Stomach (tissue), 9 donors: Measurements from ENCODE around the gene HSD17B7. TPM values are rescaled to one million over a fixed set of nuclear protein-coding genes. Genes with fewer than 3 reads are reported as not detected.

Experiments
- DNase-seq, 2 donors: peaks; one replicate each; pipeline versions ENCODE4 v3.0.0 to v3.0.0-alpha.2; 2013 to 2019
- H3K27ac ChIP-seq, 5 donors: fragments of 200-600 bp in 4 of 5; sonication (generic) in 4 of 5; one replicate each; pipeline ENCODE4 v1.5.1; 2013 to 2019; ENCODE audit warnings: mild to moderate bottlenecking in 1 of 5, moderate library complexity in 1 of 5
- H3K27me3 ChIP-seq, 3 donors: fragments of 200-600 bp; sonication (generic); one replicate each; pipeline ENCODE4 v1.5.1; 2017 to 2019; ENCODE audit warnings: mixed run types in 1 of 3
- H3K36me3 ChIP-seq, 4 donors: fragments of 200-600 bp; sonication (generic); 1 replicate in 3 of 4; 2 replicates in 1 of 4; pipeline ENCODE4 v1.5.1; 2016 to 2019
- H3K4me1 ChIP-seq, 4 donors: fragments of 200-600 bp; sonication (generic); one replicate each; pipeline ENCODE4 v1.5.1; 2016 to 2019
- H3K4me3 ChIP-seq, 4 donors: fragments of 200-600 bp; sonication (generic) in 3 of 4; one replicate each; pipeline ENCODE4 v1.5.1; 2016 to 2019; ENCODE audit warnings: mild to moderate bottlenecking in 1 of 4
- H3K9me3 ChIP-seq, 4 donors: fragments of 200-600 bp; sonication (generic); one replicate each; pipeline ENCODE4 v1.5.1; 2016 to 2019
- EP300 ChIP-seq: sonication (generic); formaldehyde crosslinking; IDR thresholded peaks from one replicate; pipeline ENCODE4 v1.6.1; 2017; ENCODE audit warnings: antibody characterized with exemption
- POLR2A ChIP-seq, 4 donors: fragments of 450-650 bp; IDR thresholded peaks; one replicate each; pipeline ENCODE4 v1.6.1; 2016; ENCODE audit warnings: antibody characterized with exemption in 4 of 4, control low read depth in 2 of 4, mild to moderate bottlenecking in 1 of 4, moderate library complexity in 1 of 4
- POLR2AphosphoS5 ChIP-seq, 3 donors: sonication (generic); formaldehyde crosslinking; IDR thresholded peaks; one replicate each; pipeline ENCODE4 v1.6.1; 2016; ENCODE audit warnings: antibody characterized with exemption in 3 of 3
- WGBS, 5 donors: extraction: QIAGEN DNeasy Blood & Tissue Kit in 3 of 5; methylation state at CpG; one replicate each; pipeline versions ENCODE4 v1.1.5 to v1.1.7; 2013 to 2018; 5-methylcytosine and 5-hydroxymethylcytosine counted together
- intact Hi-C: fragments of 100-400 bp; cut with DNase I; formaldehyde crosslinking; loops from one replicate; pipeline ENCODE4 v1.15.1; 2023; ENCODE audit warnings: low total_unique reads
- polyA plus RNA-seq, 3 donors: library from polyadenylated mRNA; stranded (reverse); fragments of 200-250 nt; gene quantifications; one replicate each; pipeline ENCODE4 v1.2.3, GENCODE V29; 2013
- small RNA-seq, 4 donors: library from RNA; depleted of rRNA; stranded (forward); fragments of <200 nt; gene quantifications; one replicate each; pipeline ENCODE3, GENCODE V24; 2016
- total RNA-seq, 5 donors: library from RNA; depleted of rRNA; stranded (reverse); fragments of >200 nt; gene quantifications; one replicate each; pipeline versions ENCODE4 v1.1.0 to v1.2.3, GENCODE V29; 2014 to 2016
- TF ChIP-seq, protein P1 (sequence below), 7 experiments: fragments of 450-650 bp in 4 of 7; fragments of 200-600 bp in 3 of 7; sonication (generic) in 3 of 7; IDR thresholded peaks; one replicate each; pipeline ENCODE4 v1.5.1; 2016 to 2019; ENCODE audit warnings: antibody characterized with exemption in 7 of 7, control low read depth in 2 of 7, mild to moderate bottlenecking in 1 of 7
- donor health status: healthy with polysubstance abuse.
- donor health status: Bipolar disorder and iron deficiency.
- donor health status: healthy.

Gene HSD17B7
- total and polyA plus RNA-seq, 8 donors: 2.3 to 75.9 (median 11.9) TPM

GRCh38 chr1:162859191-162859590, 68.7 kb downstream of the HSD17B7 start:
- no peak overlapping the region for H3K4me3 ChIP-seq
- intact Hi-C loops: loop anchor here (10.0 kb wide), 1 partner anchor 316 kb away; no protein-coding TSS in a partner anchor
- H3K9me3 ChIP-seq: no peaks in the 10 kb centered on the region
- no peak overlapping the region for H3K27ac ChIP-seq
- TF ChIP-seq POLR2A (IDR thresholded peaks at IDR 0.05) (no peak), EP300 (no peak), POLR2AphosphoS5 (IDR thresholded peaks at IDR 0.05) (no peak)
- TF ChIP-seq, protein P1, sequence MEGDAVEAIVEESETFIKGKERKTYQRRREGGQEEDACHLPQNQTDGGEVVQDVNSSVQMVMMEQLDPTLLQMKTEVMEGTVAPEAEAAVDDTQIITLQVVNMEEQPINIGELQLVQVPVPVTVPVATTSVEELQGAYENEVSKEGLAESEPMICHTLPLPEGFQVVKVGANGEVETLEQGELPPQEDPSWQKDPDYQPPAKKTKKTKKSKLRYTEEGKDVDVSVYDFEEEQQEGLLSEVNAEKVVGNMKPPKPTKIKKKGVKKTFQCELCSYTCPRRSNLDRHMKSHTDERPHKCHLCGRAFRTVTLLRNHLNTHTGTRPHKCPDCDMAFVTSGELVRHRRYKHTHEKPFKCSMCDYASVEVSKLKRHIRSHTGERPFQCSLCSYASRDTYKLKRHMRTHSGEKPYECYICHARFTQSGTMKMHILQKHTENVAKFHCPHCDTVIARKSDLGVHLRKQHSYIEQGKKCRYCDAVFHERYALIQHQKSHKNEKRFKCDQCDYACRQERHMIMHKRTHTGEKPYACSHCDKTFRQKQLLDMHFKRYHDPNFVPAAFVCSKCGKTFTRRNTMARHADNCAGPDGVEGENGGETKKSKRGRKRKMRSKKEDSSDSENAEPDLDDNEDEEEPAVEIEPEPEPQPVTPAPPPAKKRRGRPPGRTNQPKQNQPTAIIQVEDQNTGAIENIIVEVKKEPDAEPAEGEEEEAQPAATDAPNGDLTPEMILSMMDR (IDR thresholded peaks at IDR 0.05): no peak
- no peaks in the 10 kb centered on the region for H3K36me3 ChIP-seq
- no peaks in the 10 kb centered on the region for H3K27me3 ChIP-seq
- H3K4me1 ChIP-seq: peaks cover 0 to 15% (median 5%) of the 10 kb centered on the region in 4 donors
- WGBS, 5 donors: 75 to 100% (median 92%) methylated on average over 1 of the region's 1 CpG
- DNase-seq: no peak

- H3K36me3 ChIP-seq: no peaks in the 10 kb centered on the region
- no peak within 1 kb of the TSS for H3K4me3 ChIP-seq
- H3K4me1 ChIP-seq: peaks cover 0 to 15% (median 5%) of the 10 kb centered on the region in 4 donors
- peak in 1 of 2 donors; percentile 47 for DNase-seq
- H3K27me3 ChIP-seq: no peaks in the 10 kb centered on the region
- WGBS, 5 donors: 30 to 53% (median 49%) methylated on average over 4 of the region's 4 CpGs
- H3K27ac ChIP-seq: peak within 1 kb of the TSS in 3 of 5 donors; percentile 1 to 43 (median 14)
- TF ChIP-seq, protein P1 (IDR thresholded peaks at IDR 0.05): no peak
- TF ChIP-seq POLR2A (IDR thresholded peaks at IDR 0.05): no peak
- TF ChIP-seq EP300: no peak
- no peak for TF ChIP-seq POLR2AphosphoS5 (IDR thresholded peaks at IDR 0.05)
- intact Hi-C loops: no loop called here
- no peaks in the 10 kb centered on the region for H3K9me3 ChIP-seq
These were observed 70.6 kb downstream of the HSD17B7 start, which contains the start of gene CCDC190 for GRCh38 chr1:162861101-162861500. CCDC190 (minus strand) TSS chr1:162861175; CDS start chr1:162859646, 1,529 bp downstream.

GRCh38 chr1:162861625-162862024, 71.1 kb downstream of the HSD17B7 start:
- Histone ChIP-seq H3K9me3 (no peaks in the 10 kb centered on the region), H3K27ac (peak overlapping the region in 3 of 5 donors; percentile 1 to 43 (median 14)), H3K36me3 (no peaks in the 10 kb centered on the region), H3K4me3 (no peak overlapping the region), H3K27me3 (no peaks in the 10 kb centered on the region), H3K4me1 (peaks cover 0 to 15% (median 3%) of the 10 kb centered on the region in 4 donors)
- DNase-seq: peak in 1 of 2 donors; percentile 23
- 23 to 46% (median 32%) methylated on average over 5 of the region's 5 CpGs for WGBS, 5 donors
- TF ChIP-seq EP300 (no peak), POLR2A (IDR thresholded peaks at IDR 0.05) (no peak), POLR2AphosphoS5 (IDR thresholded peaks at IDR 0.05) (no peak)
- TF ChIP-seq, protein P1 (IDR thresholded peaks at IDR 0.05): no peak
- intact Hi-C loops: no loop called here

Small RNA genes within 50 kb of the gene (small RNA-seq; reads per million reads assigned to genes)
- 0 reads per million in 4 donors for gene RN7SL861P

Other genes with a start within 250 kb of the HSD17B7 start
- gene UAP1, start 229.0 kb upstream of the HSD17B7 start, total RNA-seq: 100 to 1,000 TPM in 2 of 5 donors, 10 to 100 TPM in 3; 16.5 to 184 (median 58.1) TPM
- gene UAP1, start 229.0 kb upstream of the HSD17B7 start, polyA plus RNA-seq: 100 to 1,000 TPM in 1 of 3 donors, 10 to 100 TPM in 2; 39.5 to 123 (median 58.8) TPM
- 100 to 1,000 TPM in 1 of 5 donors, 10 to 100 TPM in 4; 17.7 to 117 (median 50.8) TPM for gene DDR2, start 158.2 kb upstream of the HSD17B7 start, total RNA-seq
- gene DDR2, start 158.2 kb upstream of the HSD17B7 start, polyA plus RNA-seq: 10 to 100 TPM in 2 of 3 donors, 1 to 10 TPM in 1; 6.8 to 20.5 (median 18.6) TPM
- under 1 TPM in 1 of 5 donors, not detected in 4; 0.92 TPM for gene CCDC190, start 70.5 kb downstream of the HSD17B7 start, total RNA-seq
- 1 to 10 TPM in 1 of 3 donors, not detected in 2; 2.4 TPM for gene CCDC190, start 70.5 kb downstream of the HSD17B7 start, polyA plus RNA-seq